ENCODE results near the gene ZNF778.
"Not testable (repeated sequence)": the region's sequence is repeated elsewhere in the genome, so short reads cannot be mapped to it uniquely, and the experiment has no call there.

Gene ZNF778

GRCh38 chr16:89186593-89187031 is 30.9 kb upstream of the ZNF778 start:
- not testable (repeated sequence) for H3K9ac ChIP-seq (ENCODE audit: low read length)

DNA sequence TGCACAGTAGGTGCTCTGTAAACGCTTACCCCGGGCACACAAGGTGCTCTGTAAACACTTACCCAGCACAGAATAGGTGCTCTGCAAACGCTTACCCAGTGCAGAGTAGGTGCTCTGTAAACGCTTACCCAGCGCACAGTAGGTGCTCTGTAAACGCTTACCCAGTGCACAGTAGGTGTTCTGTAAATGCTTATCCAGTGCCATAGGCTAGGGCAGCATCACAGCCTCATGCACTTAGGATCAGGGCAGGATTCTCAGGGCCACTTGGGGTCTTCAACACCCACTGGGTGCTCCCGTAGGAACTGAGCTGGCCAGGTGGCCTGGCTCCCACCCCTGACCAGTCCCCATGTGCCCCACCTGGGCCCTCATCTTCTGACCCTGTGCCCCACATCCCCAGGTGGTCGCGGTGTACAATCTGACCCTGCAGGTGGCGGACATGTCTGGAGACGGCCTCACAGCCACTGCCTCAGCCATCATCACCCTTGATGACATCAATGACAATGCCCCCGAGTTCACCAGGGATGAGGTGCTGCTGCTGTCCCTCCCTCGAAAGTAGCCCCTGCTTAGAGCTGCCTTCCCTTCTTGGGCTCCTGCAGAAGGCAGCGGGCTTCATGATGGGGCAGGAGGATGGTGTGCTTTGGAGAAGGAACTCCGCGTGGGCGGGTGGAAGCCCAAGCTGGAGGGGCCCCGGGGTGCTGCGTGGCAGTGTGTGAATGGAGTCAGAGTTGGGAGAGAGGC is 30.3 kb upstream of the ZNF778 start:
- peaks cover 7 to 41% of the 10 kb centered on the region in 2 experiments for H3K27me3 ChIP-seq (ENCODE audit: control insufficient read depth in 1 of 2, insufficient read depth in 1 of 2, low read length in 2 of 2)
- no peak overlapping the region for H3K23ac ChIP-seq (ENCODE audit: low read length in 2 of 2)
- H4K91ac ChIP-seq (ENCODE audit: low read length), result no peak overlapping the region
- no peak overlapping the region for H3K9ac ChIP-seq (ENCODE audit: low read length)
- no peak overlapping the region for H2AK5ac ChIP-seq (ENCODE audit: low read length, severe bottlenecking)
- no peak overlapping the region for H2BK15ac ChIP-seq (ENCODE audit: low read depth, poor library complexity, severe bottlenecking)
- no peaks in the 10 kb centered on the region for H3K36me3 ChIP-seq (ENCODE audit: control insufficient read depth in 1 of 2, insufficient read depth in 2 of 2, low read depth in 1 of 2, low read length in 2 of 2)
- no peak overlapping the region for H2BK12ac ChIP-seq (ENCODE audit: low read length in 2 of 2)
- H4K8ac ChIP-seq (ENCODE audit: low read length), result no peak overlapping the region
- no peaks in the 10 kb centered on the region for H3K9me3 ChIP-seq (ENCODE audit: control insufficient read depth, low read length)
- no peak overlapping the region for H2BK120ac ChIP-seq (ENCODE audit: low read depth, low read length)
- peak overlapping the region in 1 of 2 experiments; percentile 46 for H3K4ac ChIP-seq (ENCODE audit: low read depth in 1 of 2, low read length in 2 of 2)
- no peak overlapping the region for H3K4me2 ChIP-seq (ENCODE audit: low read length, poor library complexity, severe bottlenecking)
- H3K4me1 ChIP-seq (ENCODE audit: control insufficient read depth, insufficient read depth, low read depth, low read length), result peaks cover 11% of the 10 kb centered on the region
- WGBS, result 84% methylated on average over 19 of the region's 19 CpGs
- DNase-seq, result peak; percentile 45
- no peak overlapping the region for H3K4me3 ChIP-seq (ENCODE audit: insufficient read depth in 1 of 2, low read depth in 1 of 2, low read length in 2 of 2)
- no peaks in the 10 kb centered on the region for H3K79me1 ChIP-seq (replicated peaks; ENCODE audit: low read length, poor library complexity, severe bottlenecking)
- no peak overlapping the region for H3K14ac ChIP-seq (ENCODE audit: low read length in 2 of 2)
- H3K27ac ChIP-seq (ENCODE audit: low read length, poor library complexity, severe bottlenecking), result no peak overlapping the region
- no peak overlapping the region for H3K18ac ChIP-seq (ENCODE audit: low read depth in 1 of 2, low read length in 2 of 2)
- H2BK5ac ChIP-seq (ENCODE audit: low read depth, low read length, poor library complexity, severe bottlenecking), result no peak overlapping the region
- H2AFZ ChIP-seq (ENCODE audit: low read depth, low read length), result no peak overlapping the region

More at GRCh38 chr16:89186593-89187031, 30.9 kb upstream of the ZNF778 start:
- H3K14ac ChIP-seq (ENCODE audit: low read length in 2 of 2); H2AFZ ChIP-seq (ENCODE audit: low read depth, low read length); H3K4me2 ChIP-seq (ENCODE audit: low read length, poor library complexity, severe bottlenecking); DNase-seq; H4K91ac ChIP-seq (ENCODE audit: low read length); H3K4me3 ChIP-seq (ENCODE audit: insufficient read depth in 1 of 2, low read depth in 1 of 2, low read length in 2 of 2); H3K27ac ChIP-seq (ENCODE audit: low read length, poor library complexity, severe bottlenecking); H3K9me3 ChIP-seq (ENCODE audit: control insufficient read depth, low read length); H3K23ac ChIP-seq (ENCODE audit: low read length in 2 of 2); H2BK120ac ChIP-seq (ENCODE audit: low read depth, low read length); H2BK15ac ChIP-seq (ENCODE audit: low read depth, poor library complexity, severe bottlenecking); H3K79me1 ChIP-seq (replicated peaks; ENCODE audit: low read length, poor library complexity, severe bottlenecking); H3K18ac ChIP-seq (ENCODE audit: low read depth in 1 of 2, low read length in 2 of 2); H3K36me3 ChIP-seq (ENCODE audit: control insufficient read depth in 1 of 2, insufficient read depth in 2 of 2, low read depth in 1 of 2, low read length in 2 of 2); H3K4ac ChIP-seq (ENCODE audit: low read depth in 1 of 2, low read length in 2 of 2); H3K4me1 ChIP-seq (ENCODE audit: control insufficient read depth, insufficient read depth, low read depth, low read length); H2BK12ac ChIP-seq (ENCODE audit: low read length in 2 of 2); H2AK5ac ChIP-seq (ENCODE audit: low read length, severe bottlenecking); H2BK5ac ChIP-seq (ENCODE audit: low read depth, low read length, poor library complexity, severe bottlenecking); H4K8ac ChIP-seq (ENCODE audit: low read length): not testable (repeated sequence)
- H3K27me3 ChIP-seq (ENCODE audit: control insufficient read depth in 1 of 2, insufficient read depth in 1 of 2, low read length in 2 of 2), result peaks cover 7 to 41% of the 10 kb centered on the region in 2 experiments
- WGBS, result 86% methylated on average over 20 of the region's 20 CpGs

DNA sequence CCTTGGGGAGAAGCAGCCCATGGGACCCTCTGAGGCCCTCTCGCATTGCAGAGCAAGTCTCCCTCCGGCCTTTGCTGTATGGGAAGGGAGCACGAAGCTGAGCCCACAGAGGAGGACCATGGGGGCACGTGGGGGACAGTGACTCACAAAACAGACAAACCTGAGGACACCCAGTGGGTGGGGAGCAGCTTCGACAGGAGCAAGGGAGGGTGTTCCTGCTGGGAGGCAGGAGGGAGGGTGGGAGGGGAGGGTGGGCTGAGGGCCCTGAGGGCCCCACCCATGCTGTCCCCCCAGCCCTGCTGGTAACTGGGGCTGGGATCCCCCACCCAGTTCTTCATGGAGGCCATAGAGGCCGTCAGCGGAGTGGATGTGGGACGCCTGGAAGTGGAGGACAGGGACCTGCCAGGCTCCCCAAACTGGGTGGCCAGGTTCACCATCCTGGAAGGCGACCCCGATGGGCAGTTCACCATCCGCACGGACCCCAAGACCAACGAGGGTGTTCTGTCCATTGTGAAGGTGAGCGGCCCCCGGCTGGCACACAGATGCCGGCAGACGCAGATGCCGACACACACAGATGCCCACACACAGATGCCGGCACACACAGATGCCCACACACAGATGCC is 29.6 kb upstream of the ZNF778 start:
- no peak for DNase-seq
- no peak overlapping the region for H3K4me3 ChIP-seq (ENCODE audit: insufficient read depth in 1 of 2, low read depth in 1 of 2, low read length in 2 of 2)
- WGBS, result 87% methylated on average over 18 of the region's 19 CpGs

More for the DNA sequence above, 29.6 kb upstream of the ZNF778 start:
- Histone ChIP-seq H3K4me2 (ENCODE audit: low read length, poor library complexity, severe bottlenecking) (no peak overlapping the region), H2AFZ (ENCODE audit: low read depth, low read length) (no peak overlapping the region), H3K23ac (ENCODE audit: low read length in 2 of 2) (no peak overlapping the region), H2AK5ac (ENCODE audit: low read length, severe bottlenecking) (no peak overlapping the region), H3K27ac (ENCODE audit: low read length, poor library complexity, severe bottlenecking) (no peak overlapping the region), H3K14ac (ENCODE audit: low read length in 2 of 2) (no peak overlapping the region), H2BK15ac (ENCODE audit: low read depth, poor library complexity, severe bottlenecking) (no peak overlapping the region), H3K27me3 (ENCODE audit: control insufficient read depth in 1 of 2, insufficient read depth in 1 of 2, low read length in 2 of 2) (peaks cover 7 to 35% of the 10 kb centered on the region in 2 experiments), H3K9me3 (ENCODE audit: control insufficient read depth, low read length) (no peaks in the 10 kb centered on the region), H2BK120ac (ENCODE audit: low read depth, low read length) (no peak overlapping the region), H3K9ac (ENCODE audit: low read length) (no peak overlapping the region), H2BK5ac (ENCODE audit: low read depth, low read length, poor library complexity, severe bottlenecking) (no peak overlapping the region), H2BK12ac (ENCODE audit: low read length in 2 of 2) (no peak overlapping the region), H3K18ac (ENCODE audit: low read depth in 1 of 2, low read length in 2 of 2) (no peak overlapping the region), H4K8ac (ENCODE audit: low read length) (no peak overlapping the region), H3K36me3 (ENCODE audit: control insufficient read depth in 1 of 2, insufficient read depth in 2 of 2, low read depth in 1 of 2, low read length in 2 of 2) (no peaks in the 10 kb centered on the region), H3K4me1 (ENCODE audit: control insufficient read depth, insufficient read depth, low read depth, low read length) (peaks cover 12% of the 10 kb centered on the region), H3K79me1 (replicated peaks; ENCODE audit: low read length, poor library complexity, severe bottlenecking) (no peaks in the 10 kb centered on the region), H3K4ac (ENCODE audit: low read depth in 1 of 2, low read length in 2 of 2) (no peak overlapping the region), H4K91ac (ENCODE audit: low read length) (no peak overlapping the region)
